ENCODE measurements around the gene SCO2.

SCO2 gene

GRCh38 chr22:50488006-50488677 is 37.3 kb downstream of the SCO2 start:
- ATAC-seq (replicated peaks; ENCODE audit: extremely low read depth, poor library complexity, severe bottlenecking) (no peak), DNase-seq (ENCODE audit: low spot score in 2 of 2) (no peak)
- Mint-ChIP-seq H3K9me3 (no peaks in the 10 kb centered on the region), H3K27ac (ENCODE audit: low read depth) (no peak overlapping the region), H3K4me3 (no peak overlapping the region), H3K27me3 (peaks cover 14% of the 10 kb centered on the region), H3K36me3 (ENCODE audit: insufficient read depth) (no peaks in the 10 kb centered on the region), H3K4me1 (peaks cover 5% of the 10 kb centered on the region)

- DNase-seq (ENCODE audit: low spot score in 2 of 2) (no peak), ATAC-seq (replicated peaks; ENCODE audit: extremely low read depth, poor library complexity, severe bottlenecking) (no peak)
- H3K27me3 Mint-ChIP-seq, result peaks cover 14% of the 10 kb centered on the region
- no peak overlapping the region for H3K27ac Mint-ChIP-seq (ENCODE audit: low read depth)
- no peaks in the 10 kb centered on the region for H3K9me3 Mint-ChIP-seq
- H3K4me1 Mint-ChIP-seq, result peaks cover 5% of the 10 kb centered on the region
- no peaks in the 10 kb centered on the region for H3K36me3 Mint-ChIP-seq (ENCODE audit: insufficient read depth)
- H3K4me3 Mint-ChIP-seq, result no peak overlapping the region
These were observed 38.0 kb downstream of the SCO2 start for GRCh38 chr22:50487290-50488005.

- Mint-ChIP-seq H3K4me1 (peaks cover 5% of the 10 kb centered on the region), H3K9me3 (no peaks in the 10 kb centered on the region), H3K36me3 (ENCODE audit: insufficient read depth) (peaks cover 1% of the 10 kb centered on the region), H3K27me3 (peaks cover 14% of the 10 kb centered on the region), H3K4me3 (no peak within 1 kb of the TSS), H3K27ac (ENCODE audit: low read depth) (no peak within 1 kb of the TSS)
- DNase-seq (ENCODE audit: low spot score in 2 of 2) (no peak), ATAC-seq (replicated peaks; ENCODE audit: extremely low read depth, poor library complexity, severe bottlenecking) (no peak)
These were observed 38.7 kb downstream of the SCO2 start, which contains the start of gene MIOX for GRCh38 chr22:50486561-50487289. Gene MIOX, plus strand, starts transcription at chr22:50486859. Its CDS starts 39 bp downstream, at chr22:50486898.

- Mint-ChIP-seq H3K36me3 (ENCODE audit: insufficient read depth) (peaks cover 1% of the 10 kb centered on the region), H3K27me3 (peaks cover 14% of the 10 kb centered on the region), H3K27ac (ENCODE audit: low read depth) (no peak overlapping the region), H3K4me1 (no peaks in the 10 kb centered on the region), H3K4me3 (no peak overlapping the region), H3K9me3 (no peaks in the 10 kb centered on the region)
- ATAC-seq (replicated peaks; ENCODE audit: extremely low read depth, poor library complexity, severe bottlenecking), result no peak
- no peak for DNase-seq (ENCODE audit: low spot score in 2 of 2)
These were observed 39.9 kb downstream of the SCO2 start for GRCh38 chr22:50485221-50486131.

- Mint-ChIP-seq H3K36me3 (ENCODE audit: insufficient read depth) (peaks cover 1% of the 10 kb centered on the region), H3K27me3 (peaks cover 14% of the 10 kb centered on the region), H3K4me3 (no peak overlapping the region), H3K27ac (ENCODE audit: low read depth) (no peak overlapping the region), H3K9me3 (no peaks in the 10 kb centered on the region), H3K4me1 (no peaks in the 10 kb centered on the region)
- no peak for DNase-seq (ENCODE audit: low spot score in 2 of 2)
- no peak for ATAC-seq (replicated peaks; ENCODE audit: extremely low read depth, poor library complexity, severe bottlenecking)
These were observed 41.2 kb downstream of the SCO2 start for GRCh38 chr22:50483977-50484853.

GRCh38 chr22:50483556-50483955 is 41.8 kb downstream of the SCO2 start:
- H3K4me1 Mint-ChIP-seq, result no peaks in the 10 kb centered on the region
- H3K27ac Mint-ChIP-seq (ENCODE audit: low read depth), result no peak overlapping the region
- H3K36me3 Mint-ChIP-seq (ENCODE audit: insufficient read depth), result peaks cover 1% of the 10 kb centered on the region
- ATAC-seq (replicated peaks; ENCODE audit: extremely low read depth, poor library complexity, severe bottlenecking), result no peak
- peaks cover 14% of the 10 kb centered on the region for H3K27me3 Mint-ChIP-seq
- H3K9me3 Mint-ChIP-seq, result no peaks in the 10 kb centered on the region
- no peak overlapping the region for H3K4me3 Mint-ChIP-seq
- no peak for DNase-seq (ENCODE audit: low spot score in 2 of 2)

- peaks cover 1% of the 10 kb centered on the region for H3K36me3 Mint-ChIP-seq (ENCODE audit: insufficient read depth)
- no peaks in the 10 kb centered on the region for H3K9me3 Mint-ChIP-seq
- no peaks in the 10 kb centered on the region for H3K4me1 Mint-ChIP-seq
- DNase-seq (ENCODE audit: low spot score in 2 of 2) (no peak), ATAC-seq (replicated peaks; ENCODE audit: extremely low read depth, poor library complexity, severe bottlenecking) (no peak)
- H3K27ac Mint-ChIP-seq (ENCODE audit: low read depth), result no peak overlapping the region
- H3K4me3 Mint-ChIP-seq, result peak overlapping the region; percentile 11
- peaks cover 14% of the 10 kb centered on the region for H3K27me3 Mint-ChIP-seq
These were observed 42.3 kb downstream of the SCO2 start for GRCh38 chr22:50483106-50483505.

- peaks cover 1% of the 10 kb centered on the region for H3K36me3 Mint-ChIP-seq (ENCODE audit: insufficient read depth)
- no peak for DNase-seq (ENCODE audit: low spot score in 2 of 2)
- H3K4me3 Mint-ChIP-seq, result peak overlapping the region; percentile 69
- no peak overlapping the region for H3K27ac Mint-ChIP-seq (ENCODE audit: low read depth)
- H3K9me3 Mint-ChIP-seq, result no peaks in the 10 kb centered on the region
- no peak for ATAC-seq (replicated peaks; ENCODE audit: extremely low read depth, poor library complexity, severe bottlenecking)
- no peaks in the 10 kb centered on the region for H3K4me1 Mint-ChIP-seq
- peaks cover 14% of the 10 kb centered on the region for H3K27me3 Mint-ChIP-seq
These were observed 43.0 kb downstream of the SCO2 start for GRCh38 chr22:50482107-50483074.

GRCh38 chr22:50481440-50482106 is 43.8 kb downstream of the SCO2 start, which contains the start of gene ADM2:
Gene ADM2, plus strand, starts transcription at chr22:50481543. Its CDS starts 305 bp downstream, at chr22:50481848.
- H3K27me3 Mint-ChIP-seq, result peaks cover 12% of the 10 kb centered on the region
- peak in 1 of 2 donors; percentile 34 for DNase-seq (ENCODE audit: low spot score in 2 of 2)
- H3K27ac Mint-ChIP-seq (ENCODE audit: low read depth), result no peak within 1 kb of the TSS

GRCh38 chr22:50481045-50481439 is 44.4 kb downstream of the SCO2 start:
- Mint-ChIP-seq H3K36me3 (ENCODE audit: insufficient read depth) (peaks cover 1% of the 10 kb centered on the region), H3K27me3 (peaks cover 7% of the 10 kb centered on the region), H3K4me1 (no peaks in the 10 kb centered on the region), H3K27ac (ENCODE audit: low read depth) (no peak overlapping the region), H3K9me3 (no peaks in the 10 kb centered on the region), H3K4me3 (peak overlapping the region; percentile 71)
- DNase-seq (ENCODE audit: low spot score in 2 of 2) (no peak), ATAC-seq (replicated peaks; ENCODE audit: extremely low read depth, poor library complexity, severe bottlenecking) (no peak)

More at GRCh38 chr22:50481440-50482106, 43.8 kb downstream of the SCO2 start, which contains the start of gene ADM2:
- Mint-ChIP-seq H3K9me3 (no peaks in the 10 kb centered on the region), H3K36me3 (ENCODE audit: insufficient read depth) (peaks cover 1% of the 10 kb centered on the region), H3K4me3 (peak within 1 kb of the TSS; percentile 71), H3K4me1 (no peaks in the 10 kb centered on the region)
- peak; percentile 69 for ATAC-seq (replicated peaks; ENCODE audit: extremely low read depth, poor library complexity, severe bottlenecking)

All from central memory CD8-positive, alpha-beta T cell (primary cell).